GM10266 (cell line): ENCODE data around the gene ARHGAP35.

Experiments
- DNase-seq: peaks from one replicate; pipeline ENCODE4 v3.0.0; 2012; ENCODE audit errors: extremely low spot score
- CTCF ChIP-seq: IDR thresholded peaks from 2 replicates; pipeline ENCODE4 v1.5.1; 2012; ENCODE audit warnings: mild to moderate bottlenecking, low read depth; ENCODE audit not compliant: control insufficient read depth, insufficient read depth; ENCODE audit errors: missing control alignments

ARHGAP35 gene

GRCh38 chr19:46838160-46838559 lies 22.6 kb upstream of the ARHGAP35 start:
- no peak for DNase-seq
- TF ChIP-seq CTCF: no peak

- no peak for TF ChIP-seq CTCF
- DNase-seq: no peak
Measured at GRCh38 chr19:46839752-46840497, 20.9 kb upstream of the ARHGAP35 start.

- peak; percentile 75 for DNase-seq
- peak; percentile 74 for TF ChIP-seq CTCF
Measured at GRCh38 chr19:46840498-46840942, 20.3 kb upstream of the ARHGAP35 start.

- DNase-seq: no peak
- TF ChIP-seq CTCF: no peak
Measured at GRCh38 chr19:46841458-46842083, 19.2 kb upstream of the ARHGAP35 start.

GRCh38 chr19:46842791-46843190 lies 18.0 kb upstream of the ARHGAP35 start:
- DNase-seq: no peak
- no peak for TF ChIP-seq CTCF

GRCh38 chr19:46844067-46844489 lies 16.7 kb upstream of the ARHGAP35 start:
- no peak for DNase-seq
- TF ChIP-seq CTCF: no peak

GRCh38 chr19:46845959-46846459 lies 14.8 kb upstream of the ARHGAP35 start:
- no peak for DNase-seq
- no peak for TF ChIP-seq CTCF
